A549 (cell line): ENCODE data around the gene SCNN1A. TPM values are rescaled to one million over a fixed set of nuclear protein-coding genes. Genes with fewer than 3 reads are reported as not detected.

Experiments used
- ATAC-seq, 2 experiments: fragments of 200-7000 bp in 1 of 2; fragments of >200 bp in 1 of 2; cut with Nextera tagmentation in 1 of 2; cut with Tn5 transposase in 1 of 2; 3 replicates each; pipeline versions ENCODE4 v1.8.0 to v1.9.1; 2018 to 2020; ENCODE audit warnings: mild to moderate bottlenecking in 1 of 2, moderate library complexity in 1 of 2
- CTCF ChIA-PET: fragments of 300-600 bp; sonication (Branson Sonifier 250); formaldehyde crosslinking; extraction: SDS; loops from one replicate; lab custom pipeline; 2021; ENCODE audit warnings: antibody characterized with exemption, inconsistent platforms; lab: Yijun Ruan, JAX
- POLR2A ChIA-PET: fragments of 350-600 bp; formaldehyde crosslinking; extraction: SDS; loops from one replicate; lab custom pipeline; 2021; ENCODE audit warnings: antibody characterized with exemption, inconsistent platforms; lab: Yijun Ruan, JAX
- DNase-seq, 2 experiments: peaks; one replicate each; pipeline versions ENCODE4 v3.0.0 to v3.0.0-alpha.2; 2011 to 2016; ENCODE audit warnings: low read depth in 1 of 2, low spot score in 1 of 2
- FAIRE-seq: peaks from 2 replicates; lab custom pipeline; 2011; peaks lifted over from hg19 to GRCh38; lab: Jason Lieb, UNC
- H3K27ac ChIP-seq, 2 experiments: fragments of >200 bp; sonication (Bioruptor Twin); formaldehyde crosslinking; 3 replicates each; pipeline ENCODE4 v1.5.1; 2016 to 2017
- H3K4me1 ChIP-seq: fragments of >200 bp; sonication (Bioruptor Twin); formaldehyde crosslinking; 3 replicates; pipeline ENCODE4 v1.6.1; 2016
- H3K4me2 ChIP-seq: fragments of >200 bp; sonication (Bioruptor Twin); formaldehyde crosslinking; 3 replicates; pipeline ENCODE4 v1.6.1; 2016
- H3K4me3 ChIP-seq: fragments of >200 bp; sonication (Bioruptor Twin); formaldehyde crosslinking; 3 replicates; pipeline ENCODE4 v1.5.1; 2016
- H3K9me3 ChIP-seq: fragments of >200 bp; sonication (Bioruptor Twin); formaldehyde crosslinking; 3 replicates; pipeline ENCODE4 v1.6.1; 2016
- BHLHE40 ChIP-seq: IDR thresholded peaks from 2 replicates; pipeline ENCODE4 v1.6.1; 2012; ENCODE audit warnings: low read depth, low read length, inconsistent platforms
- CBX2 ChIP-seq: fragments of 200-600 bp; sonication (generic); IDR thresholded peaks from 2 replicates; pipeline ENCODE4 v1.6.1; 2016; ENCODE audit warnings: low read depth, mild to moderate bottlenecking, borderline replicate concordance
- EP300 ChIP-seq, 2 experiments: fragments of >200 bp; sonication (Bioruptor Twin); formaldehyde crosslinking; IDR thresholded peaks; 2 replicates in 1 of 2; 3 replicates in 1 of 2; pipeline ENCODE4 v1.6.1; 2016 to 2017
- ESRRA ChIP-seq: fragments of 150-350 bp; IDR thresholded peaks from 2 replicates; pipeline ENCODE4 v1.6.1; 2014; ENCODE audit warnings: mild to moderate bottlenecking, low read length, borderline replicate concordance
- FOSB ChIP-seq: fragments of 250-450 bp; sonication (Bioruptor Pico); IDR thresholded peaks from 2 replicates; pipeline ENCODE4 v1.5.0; 2020; ENCODE audit warnings: mild to moderate bottlenecking, moderate library complexity
- FOXS1 ChIP-seq: fragments of 250-450 bp; sonication (Bioruptor Pico); IDR thresholded peaks from 2 replicates; pipeline ENCODE4 v1.5.0; 2020; ENCODE audit warnings: mild to moderate bottlenecking, moderate library complexity
- MYC ChIP-seq: IDR thresholded peaks from 2 replicates; pipeline ENCODE4 v1.6.1; 2012; ENCODE audit warnings: mild to moderate bottlenecking, inconsistent platforms, low read length, improper control_type of control experiment, borderline replicate concordance
- NFE2L2 ChIP-seq: fragments of 150-350 bp; conservative IDR thresholded peaks from 2 replicates; pipeline ENCODE4 v1.6.1; 2014; ENCODE audit warnings: low read length
- NPAS2 ChIP-seq: fragments of 250-450 bp; sonication (Bioruptor Pico); IDR thresholded peaks from 2 replicates; pipeline ENCODE4 v1.8.0; 2022; ENCODE audit warnings: mild to moderate bottlenecking, moderate library complexity, borderline replicate concordance
- NR3C1 ChIP-seq: fragments of >200 bp; sonication (Bioruptor Twin); formaldehyde crosslinking; IDR thresholded peaks from 3 replicates; pipeline ENCODE4 v1.6.1; 2017
- PHF8 ChIP-seq: fragments of 200-600 bp; sonication (generic); IDR thresholded peaks from 2 replicates; pipeline ENCODE4 v1.6.1; 2016; ENCODE audit warnings: low read depth, mild to moderate bottlenecking, antibody characterized with exemption, moderate library complexity, borderline replicate concordance
- RAD21 ChIP-seq, 2 experiments: fragments of >200 bp in 1 of 2; sonication (Bioruptor Twin) in 1 of 2; formaldehyde crosslinking in 1 of 2; IDR thresholded peaks in 1 of 2; conservative IDR thresholded peaks in 1 of 2; 2 replicates in 1 of 2; 3 replicates in 1 of 2; pipeline ENCODE4 v1.6.1; 2012 to 2018; ENCODE audit warnings: inconsistent platforms in 1 of 2
- WGBS: methylation state at CpG from one replicate; pipeline ENCODE4 v1.1.6; 2017; ENCODE audit errors: missing lambda C conversion rate; 5-methylcytosine and 5-hydroxymethylcytosine counted together
- polyA plus RNA-seq, 4 experiments: library from polyadenylated mRNA; depleted of rRNA in 3 of 4; stranded (reverse); fragments of >200 nt; fragmentation: RNase III in 1 of 4; extraction: RNeasy Plus Mini Kit Qiagen cat#74134 plus additional on column Dnase treatment in 1 of 4; gene quantifications; 2 replicates in 3 of 4; 3 replicates in 1 of 4; pipeline ENCODE4 v1.2.3, GENCODE V29; 2011 to 2017
- TF ChIP-seq, protein P1 (sequence below): IDR thresholded peaks from 2 replicates; pipeline ENCODE4 v1.6.1; 2012
- TF ChIP-seq, protein P2 (sequence below): fragments of >200 bp; sonication (Bioruptor Twin); formaldehyde crosslinking; IDR thresholded peaks from 2 replicates; pipeline ENCODE4 v1.6.1; 2016
- TF ChIP-seq, protein P3 (sequence below): fragments of >200 bp; sonication (Bioruptor Twin); formaldehyde crosslinking; IDR thresholded peaks from 3 replicates; pipeline ENCODE4 v1.6.1; 2016
- TF ChIP-seq, protein P4 (sequence below): fragments of 150-350 bp; IDR thresholded peaks from 2 replicates; pipeline ENCODE4 v1.6.1; 2014; ENCODE audit warnings: low read depth, mild to moderate bottlenecking, low read length
- TF ChIP-seq, protein P5 (sequence below): IDR thresholded peaks from 2 replicates; pipeline ENCODE4 v1.6.1; 2012
- TF ChIP-seq, protein P6 (sequence below): fragments of >200 bp; sonication (Bioruptor Twin); formaldehyde crosslinking; IDR thresholded peaks from 3 replicates; pipeline ENCODE4 v1.5.1; 2016

SCNN1A gene
- polyA plus RNA-seq, 2 of the 4 experiments (the other 2 are of a cell fraction) = 6.0 to 7.0 TPM

DNA sequence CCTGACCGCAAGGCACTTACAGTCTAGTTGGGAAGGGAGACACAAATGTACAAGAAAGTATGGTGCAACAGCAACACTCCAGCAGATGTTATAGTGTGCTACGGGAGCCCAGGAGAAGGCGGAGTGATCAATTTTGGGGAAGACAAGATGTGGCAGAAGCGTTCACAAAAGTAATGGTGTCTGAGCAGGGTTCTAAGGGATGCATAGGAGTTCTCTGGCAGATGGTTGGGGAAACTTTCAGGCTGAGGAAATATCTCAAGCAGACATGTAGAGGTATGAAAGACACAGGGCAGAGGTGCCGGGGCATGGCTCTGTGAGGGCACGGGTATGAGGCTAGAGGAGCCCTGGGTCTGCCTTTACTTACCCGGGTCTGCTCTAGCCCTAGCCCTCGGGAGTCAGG is 28.4 kb downstream of the SCNN1A start:
- DNase-seq = no peak
- peak overlapping the region; percentile 95 to 98 for H3K27ac ChIP-seq
- 97% methylated on average over 8 of the region's 8 CpGs for WGBS
- FAIRE-seq = no peak
- H3K4me2 ChIP-seq = no peak overlapping the region
- TF ChIP-seq, protein P1, sequence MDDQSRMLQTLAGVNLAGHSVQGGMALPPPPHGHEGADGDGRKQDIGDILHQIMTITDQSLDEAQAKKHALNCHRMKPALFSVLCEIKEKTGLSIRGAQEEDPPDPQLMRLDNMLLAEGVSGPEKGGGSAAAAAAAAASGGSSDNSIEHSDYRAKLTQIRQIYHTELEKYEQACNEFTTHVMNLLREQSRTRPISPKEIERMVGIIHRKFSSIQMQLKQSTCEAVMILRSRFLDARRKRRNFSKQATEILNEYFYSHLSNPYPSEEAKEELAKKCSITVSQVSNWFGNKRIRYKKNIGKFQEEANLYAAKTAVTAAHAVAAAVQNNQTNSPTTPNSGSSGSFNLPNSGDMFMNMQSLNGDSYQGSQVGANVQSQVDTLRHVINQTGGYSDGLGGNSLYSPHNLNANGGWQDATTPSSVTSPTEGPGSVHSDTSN = no peak
- no peak for TF ChIP-seq NPAS2 (CRISPR knock-in tag)
- no peak for TF ChIP-seq NR3C1
- no peak for TF ChIP-seq FOSB (CRISPR knock-in tag)
- TF ChIP-seq, all 56 proteins: peak for 0
- ATAC-seq = no peak
- CTCF ChIA-PET = interaction anchor here (1.4 to 29.7 kb wide), 3 partner anchors 11 to 118 kb away, joined by 3 to 705 read pairs (median 29); partner anchors contain the start of gene SCNN1A
- Histone ChIP-seq H3K4me1 (peaks cover 49% of the 10 kb centered on the region), H3K4me3 (no peak overlapping the region), H3K9me3 (no peaks in the 10 kb centered on the region)
- POLR2A ChIA-PET = interaction anchor here (2.1 kb wide), 1 partner anchor 11 kb away, joined by 67 read pairs; no protein-coding TSS in a partner anchor

DNA sequence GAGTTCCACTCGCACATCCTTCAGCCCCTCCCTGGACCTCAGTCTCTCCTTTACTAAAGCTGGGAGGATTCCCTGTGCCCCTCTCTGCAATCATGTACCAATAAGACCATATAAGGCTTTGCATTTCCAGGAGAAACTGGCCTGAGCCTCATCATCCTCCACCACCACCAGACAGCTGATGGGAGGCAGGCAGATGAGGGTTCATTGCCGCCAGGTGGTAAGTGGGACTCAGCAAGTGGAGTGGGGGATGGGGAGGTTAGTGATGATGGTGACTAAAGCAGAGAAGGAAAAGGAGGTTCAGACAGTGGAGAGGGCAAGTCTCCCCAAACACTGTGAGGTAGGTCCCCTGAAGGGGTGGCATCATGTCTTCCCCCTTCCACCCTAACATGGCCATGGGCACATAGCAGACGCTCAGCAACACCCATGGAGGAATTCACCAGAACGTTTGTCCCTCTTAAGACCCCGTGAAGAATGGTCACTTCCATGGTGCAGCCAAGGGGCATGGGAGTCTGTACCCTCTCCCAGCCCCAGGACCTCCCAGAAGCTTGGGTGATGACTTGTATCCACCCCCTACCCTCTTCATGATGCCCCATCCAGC is 29.0 kb downstream of the SCNN1A start:
- no peak for ATAC-seq
- H3K9me3 ChIP-seq = no peaks in the 10 kb centered on the region
- TF ChIP-seq, protein P2, sequence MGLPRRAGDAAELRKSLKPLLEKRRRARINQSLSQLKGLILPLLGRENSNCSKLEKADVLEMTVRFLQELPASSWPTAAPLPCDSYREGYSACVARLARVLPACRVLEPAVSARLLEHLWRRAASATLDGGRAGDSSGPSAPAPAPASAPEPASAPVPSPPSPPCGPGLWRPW = no peak
- TF ChIP-seq, protein P3, sequence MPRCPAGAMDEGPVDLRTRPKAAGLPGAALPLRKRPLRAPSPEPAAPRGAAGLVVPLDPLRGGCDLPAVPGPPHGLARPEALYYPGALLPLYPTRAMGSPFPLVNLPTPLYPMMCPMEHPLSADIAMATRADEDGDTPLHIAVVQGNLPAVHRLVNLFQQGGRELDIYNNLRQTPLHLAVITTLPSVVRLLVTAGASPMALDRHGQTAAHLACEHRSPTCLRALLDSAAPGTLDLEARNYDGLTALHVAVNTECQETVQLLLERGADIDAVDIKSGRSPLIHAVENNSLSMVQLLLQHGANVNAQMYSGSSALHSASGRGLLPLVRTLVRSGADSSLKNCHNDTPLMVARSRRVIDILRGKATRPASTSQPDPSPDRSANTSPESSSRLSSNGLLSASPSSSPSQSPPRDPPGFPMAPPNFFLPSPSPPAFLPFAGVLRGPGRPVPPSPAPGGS = no peak
- TF ChIP-seq, protein P4, sequence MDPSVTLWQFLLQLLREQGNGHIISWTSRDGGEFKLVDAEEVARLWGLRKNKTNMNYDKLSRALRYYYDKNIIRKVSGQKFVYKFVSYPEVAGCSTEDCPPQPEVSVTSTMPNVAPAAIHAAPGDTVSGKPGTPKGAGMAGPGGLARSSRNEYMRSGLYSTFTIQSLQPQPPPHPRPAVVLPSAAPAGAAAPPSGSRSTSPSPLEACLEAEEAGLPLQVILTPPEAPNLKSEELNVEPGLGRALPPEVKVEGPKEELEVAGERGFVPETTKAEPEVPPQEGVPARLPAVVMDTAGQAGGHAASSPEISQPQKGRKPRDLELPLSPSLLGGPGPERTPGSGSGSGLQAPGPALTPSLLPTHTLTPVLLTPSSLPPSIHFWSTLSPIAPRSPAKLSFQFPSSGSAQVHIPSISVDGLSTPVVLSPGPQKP = no peak
- TF ChIP-seq NFE2L2 = no peak
- TF ChIP-seq, protein P5, sequence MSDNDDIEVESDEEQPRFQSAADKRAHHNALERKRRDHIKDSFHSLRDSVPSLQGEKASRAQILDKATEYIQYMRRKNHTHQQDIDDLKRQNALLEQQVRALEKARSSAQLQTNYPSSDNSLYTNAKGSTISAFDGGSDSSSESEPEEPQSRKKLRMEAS = no peak
- no peak for TF ChIP-seq FOXS1
- TF ChIP-seq EP300 (IDR thresholded peaks at IDR 0.05) = no peak
- no peak for TF ChIP-seq RAD21 (conservative IDR thresholded peaks at IDR 0.05 in 1 of 2, IDR thresholded peaks at IDR 0.05 in 1 of 2)
- TF ChIP-seq PHF8 = no peak
- TF ChIP-seq FOSB (CRISPR knock-in tag) = no peak
- no peak for TF ChIP-seq BHLHE40
- no peak for TF ChIP-seq ESRRA
- no peak for TF ChIP-seq MYC
- TF ChIP-seq, protein P6, sequence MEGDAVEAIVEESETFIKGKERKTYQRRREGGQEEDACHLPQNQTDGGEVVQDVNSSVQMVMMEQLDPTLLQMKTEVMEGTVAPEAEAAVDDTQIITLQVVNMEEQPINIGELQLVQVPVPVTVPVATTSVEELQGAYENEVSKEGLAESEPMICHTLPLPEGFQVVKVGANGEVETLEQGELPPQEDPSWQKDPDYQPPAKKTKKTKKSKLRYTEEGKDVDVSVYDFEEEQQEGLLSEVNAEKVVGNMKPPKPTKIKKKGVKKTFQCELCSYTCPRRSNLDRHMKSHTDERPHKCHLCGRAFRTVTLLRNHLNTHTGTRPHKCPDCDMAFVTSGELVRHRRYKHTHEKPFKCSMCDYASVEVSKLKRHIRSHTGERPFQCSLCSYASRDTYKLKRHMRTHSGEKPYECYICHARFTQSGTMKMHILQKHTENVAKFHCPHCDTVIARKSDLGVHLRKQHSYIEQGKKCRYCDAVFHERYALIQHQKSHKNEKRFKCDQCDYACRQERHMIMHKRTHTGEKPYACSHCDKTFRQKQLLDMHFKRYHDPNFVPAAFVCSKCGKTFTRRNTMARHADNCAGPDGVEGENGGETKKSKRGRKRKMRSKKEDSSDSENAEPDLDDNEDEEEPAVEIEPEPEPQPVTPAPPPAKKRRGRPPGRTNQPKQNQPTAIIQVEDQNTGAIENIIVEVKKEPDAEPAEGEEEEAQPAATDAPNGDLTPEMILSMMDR = no peak
- TF ChIP-seq CBX2 = no peak
- CTCF ChIA-PET = interaction anchor here (1.2 to 29.7 kb wide), 7 partner anchors 11 to 545 kb away, joined by 3 to 705 read pairs (median 6); partner anchors contain the start of gene SCNN1A
- 84% methylated on average over 5 of the region's 5 CpGs for WGBS
- DNase-seq = no peak
- no peak for FAIRE-seq
- H3K27ac ChIP-seq = peak overlapping the region; percentile 95 to 98
- peaks cover 49% of the 10 kb centered on the region for H3K4me1 ChIP-seq
- POLR2A ChIA-PET = interaction anchor here (1.2 to 2.1 kb wide), 5 partner anchors 11 to 28 kb away, joined by 3 to 67 read pairs (median 21); no protein-coding TSS in a partner anchor
- no peak overlapping the region for H3K4me3 ChIP-seq
- peak overlapping the region; percentile 92 for H3K4me2 ChIP-seq
